GM12878 (cell line): ENCODE data around the gene LTA. TPM values are rescaled to one million over a fixed set of nuclear protein-coding genes. Genes with fewer than 3 reads are reported as not detected.
A peak's percentile ranks its signal among the peaks of the same experiment; 100 is the strongest.

Source experiments
- ATAC-seq: fragments of 200-7000 bp; cut with Tn5 transposase; 3 replicates; pipeline ENCODE4 v1.9.1; 2020; ENCODE audit warnings: mild to moderate bottlenecking, moderate library complexity
- BruUV-seq: library from RNA; stranded (reverse); fragments of 400-500 nt; replicated peaks from 2 replicates; lab custom pipeline; 2021; lab: Mats Ljungman, UMichigan
- CTCF ChIA-PET: fragments of 300-600 bp; sonication (Branson Sonifier 250); formaldehyde crosslinking; extraction: SDS; loops from one replicate; lab custom pipeline; 2021; ENCODE audit warnings: inconsistent platforms; lab: Yijun Ruan, JAX
- POLR2A ChIA-PET: fragments of 350-600 bp; formaldehyde crosslinking; extraction: SDS; loops from one replicate; lab custom pipeline; 2021; ENCODE audit warnings: inconsistent platforms; lab: Charles Lee
- RAD21 ChIA-PET: fragments of 300-600 bp; sonication (Branson Sonifier 250); formaldehyde crosslinking; loops from one replicate; lab custom pipeline; 2023; ENCODE audit warnings: antibody characterized with exemption; ENCODE audit not compliant: unreplicated experiment; lab: Charles Lee
- SMC1A ChIA-PET: fragments of 300-600 bp; sonication (Branson Sonifier 250); formaldehyde crosslinking; loops from one replicate; lab custom pipeline; 2023; ENCODE audit not compliant: unreplicated experiment, uncharacterized antibody; lab: Charles Lee
- DNase-seq: peaks from one replicate; pipeline ENCODE4 v3.0.0-alpha.2; 2011; ENCODE audit warnings: low read depth, low spot score
- FAIRE-seq: peaks from 3 replicates; lab custom pipeline; 2011; peaks lifted over from hg19 to GRCh38; lab: Jason Lieb, UNC
- H2AFZ ChIP-seq: 2 replicates; pipeline ENCODE4 v1.6.0; 2011; ENCODE audit warnings: low read depth, low read length, control low read depth; ENCODE audit not compliant: control insufficient read depth
- H3K27ac ChIP-seq: 2 replicates; pipeline ENCODE4 v1.5.1; 2011; ENCODE audit warnings: control low read depth; ENCODE audit not compliant: control insufficient read depth, insufficient read depth
- H3K27me3 ChIP-seq, 2 experiments: replicated peaks in 1 of 2; 2 replicates each; pipeline versions ENCODE4 v1.6.0 to v1.6.1; 2011; ENCODE audit warnings: low read length in 1 of 2; ENCODE audit not compliant: control insufficient read depth in 2 of 2, insufficient read depth in 2 of 2
- H3K36me3 ChIP-seq, 2 experiments: 2 replicates each; pipeline ENCODE4 v1.5.1; 2011; ENCODE audit warnings: low read length in 1 of 2; ENCODE audit not compliant: control insufficient read depth in 2 of 2, insufficient read depth in 2 of 2
- H3K4me1 ChIP-seq: 2 replicates; pipeline ENCODE4 v1.6.1; 2011; ENCODE audit warnings: mild to moderate bottlenecking, low read length, moderate library complexity, mixed read lengths; ENCODE audit not compliant: control insufficient read depth, insufficient read depth
- H3K4me2 ChIP-seq: 2 replicates; pipeline ENCODE4 v1.6.0; 2011; ENCODE audit warnings: control low read depth; ENCODE audit not compliant: control insufficient read depth, insufficient read depth
- H3K4me3 ChIP-seq: fragments of 200-600 bp; sonication (generic); 2 replicates; pipeline ENCODE4 v1.5.1; 2016
- H3K79me2 ChIP-seq: 2 replicates; pipeline ENCODE4 v1.6.0; 2011; ENCODE audit warnings: low read length; ENCODE audit not compliant: control insufficient read depth, insufficient read depth
- H3K9ac ChIP-seq: 2 replicates; pipeline ENCODE4 v1.8.0; 2011; ENCODE audit warnings: low read length, control low read depth, mixed read lengths; ENCODE audit not compliant: control insufficient read depth, insufficient read depth
- H3K9me3 ChIP-seq: replicated peaks from 3 replicates; pipeline ENCODE4 v1.5.1; 2011; ENCODE audit warnings: mild to moderate bottlenecking, low read length; ENCODE audit not compliant: control insufficient read depth, insufficient read depth
- H4K20me1 ChIP-seq: 2 replicates; pipeline ENCODE4 v1.6.0; 2011; ENCODE audit not compliant: control insufficient read depth, insufficient read depth
- CHD4 ChIP-seq: fragments of 200-600 bp; sonication (generic); IDR thresholded peaks from 2 replicates; pipeline ENCODE4 v1.6.1; 2016; ENCODE audit warnings: mild to moderate bottlenecking
- MLLT1 ChIP-seq: fragments of 450-650 bp; IDR thresholded peaks from 2 replicates; pipeline ENCODE4 v1.6.1; 2016; ENCODE audit warnings: mild to moderate bottlenecking
- MTA3 ChIP-seq: IDR thresholded peaks from 2 replicates; pipeline ENCODE4 v1.6.1; 2012; ENCODE audit warnings: low read length, inconsistent platforms, borderline replicate concordance
- NR2F1 ChIP-seq: fragments of 450-650 bp; conservative IDR thresholded peaks from 2 replicates; pipeline ENCODE4 v1.6.1; 2017; ENCODE audit warnings: mild to moderate bottlenecking
- PKNOX1 ChIP-seq: fragments of 450-650 bp; IDR thresholded peaks from 2 replicates; pipeline ENCODE4 v1.6.1; 2016; ENCODE audit warnings: mild to moderate bottlenecking
- WGBS: methylation state at CpG from one replicate; pipeline ENCODE4 v1.1.6; 2016; ENCODE audit warnings: low lambda C conversion rate; ENCODE audit not compliant: insufficient replicate concordance, insufficient coverage; ENCODE audit errors: missing lambda C conversion rate; 5-methylcytosine and 5-hydroxymethylcytosine counted together
- in situ Hi-C: fragments of 300-500 bp; cut with MboI; formaldehyde crosslinking; loops from 9 replicates; pipeline ENCODE4 v1.14.3; 2018; ENCODE audit warnings: mixed read lengths
- intact Hi-C: fragments of 100-400 bp; cut with micrococcal nuclease; formaldehyde crosslinking; loops from one replicate; pipeline ENCODE4 v1.14.2; 2022; ENCODE audit not compliant: unreplicated experiment
- polyA plus RNA-seq, 11 experiments: library from polyadenylated mRNA; depleted of rRNA in 4 of 11; unstranded in 6 of 11; stranded (reverse) in 5 of 11; fragments of >200 nt; fragmentation: Nextera tagmentation in 4 of 11; fragmentation: Illumina TruSeq in 1 of 11; extraction: Ambion mirVana in 4 of 11; extraction: Trizol in 1 of 11; gene quantifications; 1 replicate in 1 of 11; 2 replicates in 10 of 11; pipeline versions ENCODE4 v1.2.1 to v1.2.3, GENCODE V29; 2011 to 2016; ENCODE audit warnings: inconsistent platforms in 2 of 11, missing spikeins in 2 of 11, low read depth in 1 of 11
- total RNA-seq, 4 experiments: library from RNA; depleted of rRNA in 3 of 4; stranded (reverse); fragments of >200 nt in 3 of 4; fragmentation: Illumina TruSeq in 1 of 4; extraction: Trizol in 1 of 4; gene quantifications; 2 replicates each; pipeline versions ENCODE4 v1.2.1 to v1.2.3, GENCODE V29; 2013 to 2021

LTA gene
- total and polyA plus RNA-seq, 10 of the 15 experiments (the other 5 are each of a cell fraction or from before 2014, with no cell fraction given), result 27.5 to 100 (median 75.1) TPM

- DNase-seq (no peak), FAIRE-seq (no peak), ATAC-seq (peak; percentile 6)
- Histone ChIP-seq H3K9me3 (no peaks in the 10 kb centered on the region), H2AFZ (peak overlapping the region; percentile 91), H3K9ac (peak overlapping the region; percentile 38), H3K4me3 (no peak overlapping the region), H3K79me2 (no peaks in the 10 kb centered on the region), H3K36me3 (no peaks in the 10 kb centered on the region), H4K20me1 (no peaks in the 10 kb centered on the region), H3K27ac (peak overlapping the region; percentile 93), H3K27me3 (no peaks in the 10 kb centered on the region), H3K4me2 (peak overlapping the region; percentile 91), H3K4me1 (peaks cover 28% of the 10 kb centered on the region)
- intact Hi-C loops (loop anchor here (10.0 kb wide), 1 partner anchor 198 kb away; no protein-coding TSS in a partner anchor), in situ Hi-C loops (no loop called here)
- ChIA-PET RAD21 (interaction anchor here (1.0 to 12.5 kb wide), 6 partner anchors 11 to 98 kb away, joined by 3 to 668 read pairs (median 48); partner anchors contain the start of genes ATP6V1G2, DDX39B, LST1 and LTB), POLR2A (interaction anchor here (0.6 to 8.5 kb wide), 16 partner anchors 11 to 1246 kb away, joined by 3 to 282 read pairs (median 4); partner anchors contain the start of genes AIF1, BAG6, CLIC1 and LST1), SMC1A (interaction anchor here (1.0 to 45.5 kb wide), 7 partner anchors 10 to 103 kb away, joined by 3 to 1989 read pairs (median 4); partner anchors contain the start of genes AIF1, ATP6V1G2, DDX39B and LST1), CTCF (interaction anchor here (1.2 to 31.0 kb wide), 4 partner anchors 12 to 99 kb away, joined by 3 to 2098 read pairs (median 397); partner anchors contain the start of genes ATP6V1G2, DDX39B, LST1 and LTA)
- BruUV-seq, result no TSS peak
- 26% methylated on average over 7 of the region's 7 CpGs for WGBS
- TF ChIP-seq PKNOX1 (0 out of 2 replicates have a peak, but pooled peaks have one; percentile 5), NR2F1 (no peak), CHD4 (no peak), MTA3 (0 out of 2 replicates have a peak, but pooled peaks have one; percentile 34), MLLT1 (0 out of 2 replicates have a peak, but pooled peaks have one; percentile 5)
Measured at GRCh38 chr6:31592396-31592771, 20.3 kb downstream of the LTA start.
